Duodenal mucosa (tissue), 2 donors: ENCODE data around the gene TMEM131.
"Not testable (repeated sequence)": the region's sequence is repeated elsewhere in the genome, so short reads cannot be mapped to it uniquely, and the experiment has no call there.

Experiments
- H3K27ac ChIP-seq: one replicate; pipeline ENCODE4 v1.7.0; 2013; ENCODE audit warnings: low read depth, low read length
- H3K27me3 ChIP-seq, 2 donors: one replicate each; pipeline ENCODE4 v1.7.0; 2013; ENCODE audit warnings: low read length in 2 of 2, control low read depth in 1 of 2; ENCODE audit not compliant: insufficient read depth in 2 of 2, control insufficient read depth in 1 of 2
- H3K36me3 ChIP-seq, 2 donors: one replicate each; pipeline ENCODE4 v1.7.0; 2013; ENCODE audit warnings: low read length in 2 of 2, control low read depth in 1 of 2; ENCODE audit not compliant: insufficient read depth in 2 of 2, control insufficient read depth in 1 of 2
- H3K4me1 ChIP-seq, 2 donors: one replicate each; pipeline ENCODE4 v1.7.0; 2013; ENCODE audit warnings: low read length in 2 of 2, control low read depth in 1 of 2; ENCODE audit not compliant: insufficient read depth in 2 of 2, control insufficient read depth in 1 of 2
- H3K4me3 ChIP-seq, 2 donors: one replicate each; pipeline ENCODE4 v1.7.0; 2013; ENCODE audit warnings: low read length in 2 of 2, low read depth in 1 of 2
- H3K9ac ChIP-seq, 2 donors: one replicate each; pipeline ENCODE4 v1.7.0; 2013; ENCODE audit warnings: low read length in 2 of 2, low read depth in 1 of 2
- H3K9me3 ChIP-seq, 2 donors: one replicate each; pipeline ENCODE4 v1.7.0; 2013; ENCODE audit warnings: low read length in 2 of 2, control low read depth in 1 of 2; ENCODE audit not compliant: control insufficient read depth in 1 of 2

Gene TMEM131

GRCh38 chr2:98034745-98035144 is 39.0 kb upstream of the TMEM131 start:
- Histone ChIP-seq H3K27me3 (no peaks in the 10 kb centered on the region), H3K4me3 (no peak overlapping the region), H3K9ac (no peak overlapping the region), H3K4me1 (peaks cover 30 to 35% of the 10 kb centered on the region in 2 donors), H3K9me3 (no peaks in the 10 kb centered on the region), H3K27ac (no peak overlapping the region), H3K36me3 (no peaks in the 10 kb centered on the region)

GRCh38 chr2:98032086-98032485 is 36.3 kb upstream of the TMEM131 start:
- Histone ChIP-seq H3K9me3 (no peaks in the 10 kb centered on the region), H3K27ac (no peak overlapping the region), H3K27me3 (no peaks in the 10 kb centered on the region), H3K9ac (no peak overlapping the region), H3K36me3 (no peaks in the 10 kb centered on the region), H3K4me1 (peaks cover 21 to 24% of the 10 kb centered on the region in 2 donors), H3K4me3 (no peak overlapping the region)

GRCh38 chr2:98029718-98030222 is 34.0 kb upstream of the TMEM131 start:
- Histone ChIP-seq H3K36me3 (no peaks in the 10 kb centered on the region), H3K4me3 (no peak overlapping the region), H3K9ac (no peak overlapping the region), H3K4me1 (peaks cover 28 to 32% of the 10 kb centered on the region in 2 donors), H3K27me3 (no peaks in the 10 kb centered on the region), H3K27ac (no peak overlapping the region), H3K9me3 (no peaks in the 10 kb centered on the region)

GRCh38 chr2:98028931-98029717 is 33.4 kb upstream of the TMEM131 start:
- Histone ChIP-seq H3K27ac (no peak overlapping the region), H3K4me3 (no peak overlapping the region), H3K4me1 (peaks cover 24 to 27% of the 10 kb centered on the region in 2 donors), H3K9me3 (no peaks in the 10 kb centered on the region), H3K27me3 (no peaks in the 10 kb centered on the region), H3K9ac (no peak overlapping the region), H3K36me3 (no peaks in the 10 kb centered on the region)

- no peak overlapping the region for H3K4me3 ChIP-seq
- H3K9ac ChIP-seq, result no peak overlapping the region
- H3K4me1 ChIP-seq, result peaks cover 14 to 26% of the 10 kb centered on the region in 2 donors
- no peaks in the 10 kb centered on the region for H3K36me3 ChIP-seq
- H3K9me3 ChIP-seq, result no peaks in the 10 kb centered on the region
- H3K27ac ChIP-seq, result no peak overlapping the region
- H3K27me3 ChIP-seq, result no peaks in the 10 kb centered on the region
Observed at GRCh38 chr2:98028101-98028561, 32.4 kb upstream of the TMEM131 start.

- Histone ChIP-seq H3K4me1 (peaks cover 13 to 26% of the 10 kb centered on the region in 2 donors), H3K9me3 (no peaks in the 10 kb centered on the region), H3K4me3 (no peak overlapping the region), H3K36me3 (no peaks in the 10 kb centered on the region), H3K27me3 (no peaks in the 10 kb centered on the region), H3K27ac (no peak overlapping the region), H3K9ac (no peak overlapping the region)
Observed at GRCh38 chr2:98027538-98027937, 31.8 kb upstream of the TMEM131 start.

DNA sequence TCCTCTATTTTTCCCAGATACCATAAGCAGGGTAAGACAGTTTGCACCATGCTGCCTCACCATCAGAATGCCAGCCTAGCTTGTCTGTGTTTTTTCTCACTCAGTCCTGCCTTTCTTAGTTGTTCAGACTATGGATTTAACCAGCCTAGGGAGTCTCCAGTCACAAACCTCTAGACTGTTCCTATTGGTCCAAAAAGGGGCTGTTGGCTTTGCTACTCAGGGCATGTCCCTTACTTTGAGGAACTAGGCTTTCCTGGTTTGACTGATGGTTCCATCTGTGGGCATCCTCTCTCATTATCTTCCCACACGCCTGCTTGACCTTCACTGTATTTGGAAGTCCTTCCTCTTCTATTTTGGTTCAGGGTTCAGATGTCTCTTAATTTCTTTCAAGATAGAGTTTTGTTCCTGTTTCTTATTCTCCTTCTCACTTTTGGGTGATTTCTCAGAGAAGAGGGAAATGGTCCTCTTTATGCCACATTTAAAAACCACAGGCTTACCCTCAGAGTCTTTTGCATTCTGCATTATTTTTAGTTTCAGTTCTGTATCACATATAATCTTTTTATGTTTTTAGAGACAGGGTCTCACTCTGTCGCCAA is 31.3 kb upstream of the TMEM131 start:
- H3K4me1 ChIP-seq, result peaks cover 13 to 26% of the 10 kb centered on the region in 2 donors
- H3K36me3 ChIP-seq, result no peaks in the 10 kb centered on the region
- no peak overlapping the region for H3K9ac ChIP-seq
- no peak overlapping the region for H3K27ac ChIP-seq
- H3K4me3 ChIP-seq, result no peak overlapping the region
- no peaks in the 10 kb centered on the region for H3K27me3 ChIP-seq
- H3K9me3 ChIP-seq, result no peaks in the 10 kb centered on the region

- peak overlapping the region in 1 of 2 donors; percentile 35 for H3K4me3 ChIP-seq
- H3K9me3 ChIP-seq, result no peaks in the 10 kb centered on the region
- H3K27me3 ChIP-seq, result no peaks in the 10 kb centered on the region
- no peak overlapping the region for H3K9ac ChIP-seq
- H3K4me1 ChIP-seq, result peaks cover 16 to 28% of the 10 kb centered on the region in 2 donors
- no peak overlapping the region for H3K27ac ChIP-seq
- H3K36me3 ChIP-seq, result no peaks in the 10 kb centered on the region
Observed at GRCh38 chr2:98026292-98026691, 30.5 kb upstream of the TMEM131 start.

- Histone ChIP-seq H3K36me3 (no peaks in the 10 kb centered on the region), H3K9me3 (no peaks in the 10 kb centered on the region), H3K27me3 (no peaks in the 10 kb centered on the region), H3K4me3 (no peak overlapping the region), H3K9ac (no peak overlapping the region), H3K27ac (no peak overlapping the region), H3K4me1 (peaks cover 23 to 35% of the 10 kb centered on the region in 2 donors)
Observed at GRCh38 chr2:98025481-98026037, 29.8 kb upstream of the TMEM131 start.

- not testable (repeated sequence) for H3K9me3 ChIP-seq, H3K4me3 ChIP-seq, H3K27me3 ChIP-seq, H3K9ac ChIP-seq, H3K36me3 ChIP-seq, H3K27ac ChIP-seq
- H3K4me1 ChIP-seq, result peaks cover 29 to 32% of the 10 kb centered on the region in 2 donors
Observed at GRCh38 chr2:98022067-98022466, 26.3 kb upstream of the TMEM131 start.
